ENCODE results near the gene ST13. TPM values are rescaled to one million over a fixed set of nuclear protein-coding genes. Genes with fewer than 3 reads are reported as not detected.

The ST13 gene
- total RNA-seq, 4 donors from 2014 or later, result 53.4 to 75.1 (median 72.0) TPM

DNA sequence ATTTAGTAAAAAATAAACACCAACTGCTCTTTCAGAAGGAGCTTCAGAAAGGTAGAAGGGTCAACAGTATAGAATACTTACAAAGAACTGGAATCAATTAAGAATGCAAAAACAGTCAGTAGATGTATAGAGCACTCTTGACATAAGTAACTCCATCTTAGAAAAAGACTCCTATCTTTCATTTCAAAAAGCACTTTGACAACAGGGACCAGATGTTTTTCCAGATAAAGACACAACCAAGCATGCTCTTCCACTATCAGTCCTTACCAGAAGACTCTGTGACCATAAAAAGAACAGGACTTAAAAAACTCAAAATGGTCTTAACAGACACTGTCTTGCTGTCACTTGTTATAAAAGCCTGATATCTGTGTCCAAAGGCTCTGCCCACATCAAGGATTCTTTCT lies 42.5 kb downstream of the ST13 start:
- no peaks in the 10 kb centered on the region for H3K27me3 ChIP-seq
- no peak overlapping the region for H3K27ac ChIP-seq
- DNase-seq, result no peak
- no peaks in the 10 kb centered on the region for H3K9me3 ChIP-seq
- no peaks in the 10 kb centered on the region for H3K36me3 ChIP-seq
- TF ChIP-seq POLR2A (IDR thresholded peaks at IDR 0.05), result no peak
- TF ChIP-seq, protein P1, sequence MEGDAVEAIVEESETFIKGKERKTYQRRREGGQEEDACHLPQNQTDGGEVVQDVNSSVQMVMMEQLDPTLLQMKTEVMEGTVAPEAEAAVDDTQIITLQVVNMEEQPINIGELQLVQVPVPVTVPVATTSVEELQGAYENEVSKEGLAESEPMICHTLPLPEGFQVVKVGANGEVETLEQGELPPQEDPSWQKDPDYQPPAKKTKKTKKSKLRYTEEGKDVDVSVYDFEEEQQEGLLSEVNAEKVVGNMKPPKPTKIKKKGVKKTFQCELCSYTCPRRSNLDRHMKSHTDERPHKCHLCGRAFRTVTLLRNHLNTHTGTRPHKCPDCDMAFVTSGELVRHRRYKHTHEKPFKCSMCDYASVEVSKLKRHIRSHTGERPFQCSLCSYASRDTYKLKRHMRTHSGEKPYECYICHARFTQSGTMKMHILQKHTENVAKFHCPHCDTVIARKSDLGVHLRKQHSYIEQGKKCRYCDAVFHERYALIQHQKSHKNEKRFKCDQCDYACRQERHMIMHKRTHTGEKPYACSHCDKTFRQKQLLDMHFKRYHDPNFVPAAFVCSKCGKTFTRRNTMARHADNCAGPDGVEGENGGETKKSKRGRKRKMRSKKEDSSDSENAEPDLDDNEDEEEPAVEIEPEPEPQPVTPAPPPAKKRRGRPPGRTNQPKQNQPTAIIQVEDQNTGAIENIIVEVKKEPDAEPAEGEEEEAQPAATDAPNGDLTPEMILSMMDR (IDR thresholded peaks at IDR 0.05), result no peak
- H3K4me1 ChIP-seq, result peaks cover 0 to 12% (median 8%) of the 10 kb centered on the region in 4 donors
- H3K4me3 ChIP-seq, result no peak overlapping the region

DNA sequence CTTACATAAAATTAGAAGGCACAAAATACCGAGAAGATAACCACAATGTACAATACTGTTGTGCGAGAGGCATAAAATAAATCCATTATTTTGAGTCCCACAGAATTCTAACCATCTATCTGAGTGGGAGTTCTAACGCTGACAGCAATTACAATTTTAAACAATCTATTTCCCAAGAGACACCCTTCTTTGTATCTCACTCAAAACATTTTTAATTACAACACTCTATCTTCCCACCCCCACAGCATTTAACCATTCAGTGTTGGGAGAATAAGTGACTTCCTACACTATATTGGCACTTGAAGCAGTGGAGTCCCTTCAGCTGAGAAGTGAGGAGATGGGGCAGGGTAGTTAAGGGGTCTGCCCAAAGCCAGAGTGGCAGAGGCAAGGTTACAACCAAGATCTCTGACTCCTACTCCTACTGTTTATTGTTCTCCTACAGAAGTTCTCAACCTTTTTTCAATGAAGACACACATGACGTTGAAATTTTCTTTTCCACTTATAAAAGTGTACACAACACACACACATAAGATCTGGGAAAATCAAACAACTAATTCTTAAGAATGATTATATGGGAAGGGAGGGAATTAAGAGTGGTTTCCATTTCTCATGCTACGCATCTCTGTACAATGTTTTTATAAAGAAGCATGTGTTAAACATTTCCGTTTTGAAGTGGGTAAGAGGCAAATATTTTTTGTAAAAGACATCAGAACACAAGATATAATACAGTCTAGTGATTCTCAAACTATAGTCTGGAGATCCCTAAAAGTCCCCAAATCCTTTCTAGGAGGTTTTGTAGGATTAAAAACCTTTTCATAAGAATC lies 48.2 kb downstream of the ST13 start:
- no peaks in the 10 kb centered on the region for H3K36me3 ChIP-seq
- no peaks in the 10 kb centered on the region for H3K4me1 ChIP-seq
- DNase-seq, result no peak
- no peak overlapping the region for H3K27ac ChIP-seq
- TF ChIP-seq, protein P1 (IDR thresholded peaks at IDR 0.05), result no peak
- no peak for TF ChIP-seq POLR2A (IDR thresholded peaks at IDR 0.05)
- H3K4me3 ChIP-seq, result no peak overlapping the region
- no peaks in the 10 kb centered on the region for H3K27me3 ChIP-seq
- H3K9me3 ChIP-seq, result no peaks in the 10 kb centered on the region

- Histone ChIP-seq H3K4me3 (no peak overlapping the region), H3K9me3 (no peaks in the 10 kb centered on the region), H3K4me1 (no peaks in the 10 kb centered on the region), H3K27me3 (no peaks in the 10 kb centered on the region), H3K27ac (no peak overlapping the region), H3K36me3 (no peaks in the 10 kb centered on the region)
- TF ChIP-seq, protein P1 (IDR thresholded peaks at IDR 0.05), result no peak
- no peak for TF ChIP-seq POLR2A (IDR thresholded peaks at IDR 0.05)
- no peak for DNase-seq
Observed at GRCh38 chr22:40806711-40807110, 49.7 kb downstream of the ST13 start.

DNA sequence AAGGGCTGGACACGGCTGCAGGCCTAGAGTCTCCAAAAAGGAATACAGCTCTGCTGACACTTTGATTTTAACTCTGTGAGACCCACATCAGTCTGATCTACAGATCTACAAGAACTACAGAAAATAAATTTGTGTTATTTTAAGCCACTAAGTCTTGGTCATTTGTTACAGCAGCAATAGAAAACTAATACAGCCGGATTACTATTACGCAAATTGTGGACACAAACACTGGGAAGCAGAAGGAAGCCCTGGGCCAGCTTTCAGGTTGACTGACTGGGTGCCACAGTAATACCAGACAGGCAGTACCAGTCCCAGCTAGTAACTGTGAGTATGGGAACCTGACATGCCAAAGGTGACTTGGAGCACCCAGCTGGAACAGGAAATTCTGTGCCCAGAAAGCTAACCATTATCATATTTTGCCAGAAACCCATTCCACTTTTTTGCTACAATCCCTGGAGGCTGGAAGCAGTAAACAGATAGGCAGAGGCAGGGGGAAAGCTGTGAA lies 50.7 kb downstream of the ST13 start:
- Histone ChIP-seq H3K4me1 (no peaks in the 10 kb centered on the region), H3K9me3 (no peaks in the 10 kb centered on the region), H3K27me3 (no peaks in the 10 kb centered on the region), H3K36me3 (no peaks in the 10 kb centered on the region), H3K4me3 (no peak overlapping the region), H3K27ac (no peak overlapping the region)
- TF ChIP-seq POLR2A (IDR thresholded peaks at IDR 0.05), result no peak
- TF ChIP-seq, protein P1 (IDR thresholded peaks at IDR 0.05), result no peak
- DNase-seq, result no peak

DNA sequence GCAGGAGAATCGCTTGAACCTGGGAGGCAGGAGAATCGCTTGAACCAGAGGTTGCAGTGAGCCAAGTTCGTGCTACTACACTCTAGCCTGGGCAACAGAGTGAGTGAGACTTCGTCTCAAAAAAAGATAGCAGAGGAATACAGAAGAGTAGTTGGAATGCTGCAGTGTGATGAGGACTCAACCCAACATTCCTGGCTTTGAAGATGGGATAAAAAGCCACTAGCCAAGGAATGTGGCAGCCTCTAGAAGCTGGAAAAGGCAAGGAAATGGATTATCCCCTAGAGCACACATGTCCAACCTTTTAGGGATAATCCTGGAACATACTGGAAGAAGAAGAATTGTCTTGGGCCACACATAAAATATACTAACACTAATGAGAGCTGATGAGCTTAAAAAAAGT lies 51.2 kb downstream of the ST13 start:
- H3K9me3 ChIP-seq, result no peaks in the 10 kb centered on the region
- DNase-seq, result no peak
- H3K36me3 ChIP-seq, result no peaks in the 10 kb centered on the region
- TF ChIP-seq, protein P1 (IDR thresholded peaks at IDR 0.05), result no peak
- no peak for TF ChIP-seq POLR2A (IDR thresholded peaks at IDR 0.05)
- no peak overlapping the region for H3K4me3 ChIP-seq
- no peaks in the 10 kb centered on the region for H3K4me1 ChIP-seq
- H3K27me3 ChIP-seq, result no peaks in the 10 kb centered on the region
- H3K27ac ChIP-seq, result no peak overlapping the region

Measured in Peyer's patch (tissue), 4 donors.